HG03103 (cell line): ENCODE results near the gene POC1B.

Experiments
- ATAC-seq: cut with Tn5 transposase; IDR thresholded peaks from one replicate; pipeline ENCODE4 v1.9.1; 2021; ENCODE audit warnings: low read depth; ENCODE audit not compliant: unreplicated experiment

POC1B gene

DNA sequence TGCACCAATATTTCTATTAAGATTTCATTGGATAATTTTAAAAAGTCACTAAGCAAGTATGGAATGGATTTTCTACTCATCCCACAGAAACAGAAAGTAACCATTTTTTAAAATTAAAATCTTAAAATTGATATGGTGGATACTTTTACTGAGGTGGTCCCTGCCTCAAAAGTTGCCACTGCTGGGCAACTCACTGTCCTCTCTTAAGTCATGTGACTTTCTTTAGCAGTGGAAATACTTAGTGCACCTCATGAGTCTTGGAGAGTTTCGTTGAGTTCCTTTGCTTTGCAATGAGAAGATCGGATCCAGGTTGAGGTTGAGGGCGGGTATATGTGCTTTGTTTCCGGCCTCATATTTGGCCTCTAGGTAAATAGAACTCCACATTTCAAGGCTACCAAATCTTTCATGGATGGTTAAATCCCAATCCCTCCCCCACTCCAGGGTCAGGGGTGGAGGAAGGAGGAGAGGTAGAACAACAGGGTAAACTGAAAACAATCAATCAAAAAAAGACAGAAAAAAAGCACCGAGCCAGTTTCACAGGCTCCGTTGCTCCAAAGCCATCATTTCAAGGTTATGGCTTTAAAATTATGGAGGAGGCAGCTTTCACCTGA, 134.0 kb downstream of the POC1B start:
- ATAC-seq = no peak

GRCh38 chr12:89390802-89391673, 134.8 kb downstream of the POC1B start:
- no peak for ATAC-seq

DNA sequence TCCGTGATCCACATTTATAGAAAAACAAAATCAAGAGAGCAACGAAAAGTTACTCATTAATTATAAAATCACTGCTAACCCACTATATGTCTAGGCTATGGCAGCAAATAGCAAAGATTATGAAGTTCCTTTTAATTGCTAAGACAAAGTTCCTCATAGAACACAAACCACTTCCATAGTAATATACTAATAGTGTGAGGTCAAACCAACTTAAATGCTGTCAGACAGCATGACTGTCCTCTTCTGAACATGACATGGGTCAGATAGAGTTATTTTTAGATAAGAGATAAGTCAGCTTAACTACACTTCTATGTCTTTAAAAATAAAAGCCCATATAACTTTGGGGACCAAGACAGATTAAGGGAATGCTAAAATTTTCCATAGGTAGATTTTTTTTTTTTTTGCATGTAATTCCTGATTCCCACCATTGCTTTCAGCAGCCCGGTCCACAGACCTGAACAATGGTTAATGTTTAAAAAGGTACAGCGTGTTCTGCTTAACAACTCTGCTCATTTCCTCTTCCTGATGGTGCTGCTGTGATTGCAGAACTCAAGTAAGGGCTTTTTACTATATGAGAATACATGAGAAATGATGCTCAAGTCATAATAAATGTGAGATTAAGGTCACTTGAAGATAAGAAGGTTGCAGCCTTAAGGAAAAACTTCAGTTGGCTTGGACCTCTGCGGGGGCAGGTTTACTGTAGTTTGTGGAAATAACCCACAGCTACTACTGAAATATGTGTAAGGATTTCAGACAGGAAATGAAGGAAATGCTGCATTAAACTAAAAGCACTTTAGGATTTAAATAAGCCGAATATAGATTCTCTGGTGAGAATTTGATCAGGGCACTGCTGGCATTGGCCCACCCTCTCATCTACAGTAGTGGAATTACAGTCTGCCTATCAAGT, 135.8 kb downstream of the POC1B start:
- ATAC-seq = no peak

- ATAC-seq = no peak
These were observed 139.7 kb downstream of the POC1B start for GRCh38 chr12:89386138-89386537.

GRCh38 chr12:89384807-89385206, 141.0 kb downstream of the POC1B start:
- no peak for ATAC-seq

GRCh38 chr12:89384050-89384758, 141.6 kb downstream of the POC1B start:
- ATAC-seq = no peak

GRCh38 chr12:89383235-89384049, 142.4 kb downstream of the POC1B start:
- ATAC-seq = no peak

GRCh38 chr12:89382328-89382727, 143.5 kb downstream of the POC1B start:
- ATAC-seq = no peak

GRCh38 chr12:89379839-89380467, 145.9 kb downstream of the POC1B start:
- no peak for ATAC-seq

- ATAC-seq = no peak
These were observed 146.6 kb downstream of the POC1B start for GRCh38 chr12:89379148-89379838.

- no peak for ATAC-seq
These were observed 149.0 kb downstream of the POC1B start for GRCh38 chr12:89376844-89377243.

DNA sequence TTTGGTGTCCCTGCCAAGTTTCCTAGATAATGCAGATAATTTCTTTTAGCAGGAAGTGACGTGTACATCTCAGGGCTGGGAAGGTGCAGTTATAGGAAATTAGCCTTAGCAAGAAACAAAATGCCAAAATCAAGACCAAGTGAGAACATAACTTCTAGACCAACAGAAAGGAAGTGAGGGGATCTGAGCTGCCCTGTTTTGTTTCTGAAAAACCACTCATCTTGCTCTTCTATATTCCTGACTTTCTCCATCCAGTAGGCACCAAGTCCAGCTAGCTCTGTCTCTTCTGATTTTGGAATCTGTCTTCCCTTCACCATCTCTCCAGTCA, 149.7 kb downstream of the POC1B start:
- ATAC-seq = no peak

DNA sequence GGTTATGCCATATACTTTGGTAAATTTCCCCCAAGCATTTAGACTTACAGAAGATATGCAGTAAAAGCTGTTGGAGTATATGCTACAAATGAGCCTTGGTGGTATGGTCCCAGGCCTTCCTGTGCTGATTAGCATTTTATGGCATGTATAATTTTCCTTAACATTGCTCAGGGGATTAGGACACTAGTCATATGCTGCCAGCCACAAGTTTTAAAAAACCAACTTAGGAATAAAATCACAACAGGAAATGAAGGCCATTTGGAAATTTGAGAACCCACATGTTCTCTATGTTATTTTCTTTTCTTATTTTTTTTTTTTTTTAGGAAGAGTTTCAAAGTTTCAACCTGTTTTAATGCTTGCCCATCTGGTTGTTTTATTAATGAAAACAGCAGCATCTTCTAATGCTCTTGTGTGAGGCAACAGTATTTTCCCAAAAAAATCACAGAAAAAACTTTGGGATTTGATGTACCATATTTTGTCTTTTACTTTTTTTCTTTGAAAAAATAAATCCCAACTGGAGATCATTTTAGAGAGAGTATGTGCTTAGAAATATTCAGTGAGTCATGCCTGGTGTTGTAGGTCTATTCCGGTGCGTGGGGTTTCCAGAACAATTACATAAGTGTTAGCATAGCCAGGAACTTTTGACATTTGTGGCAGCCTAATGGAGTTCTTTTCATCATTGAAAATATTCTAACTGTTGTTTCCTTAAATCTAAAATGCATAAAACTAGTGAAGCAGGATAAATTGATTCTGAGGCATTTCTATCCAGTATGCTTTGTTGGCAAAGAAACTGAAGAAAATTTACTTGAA, 151.9 kb downstream of the POC1B start:
- ATAC-seq = no peak

DNA sequence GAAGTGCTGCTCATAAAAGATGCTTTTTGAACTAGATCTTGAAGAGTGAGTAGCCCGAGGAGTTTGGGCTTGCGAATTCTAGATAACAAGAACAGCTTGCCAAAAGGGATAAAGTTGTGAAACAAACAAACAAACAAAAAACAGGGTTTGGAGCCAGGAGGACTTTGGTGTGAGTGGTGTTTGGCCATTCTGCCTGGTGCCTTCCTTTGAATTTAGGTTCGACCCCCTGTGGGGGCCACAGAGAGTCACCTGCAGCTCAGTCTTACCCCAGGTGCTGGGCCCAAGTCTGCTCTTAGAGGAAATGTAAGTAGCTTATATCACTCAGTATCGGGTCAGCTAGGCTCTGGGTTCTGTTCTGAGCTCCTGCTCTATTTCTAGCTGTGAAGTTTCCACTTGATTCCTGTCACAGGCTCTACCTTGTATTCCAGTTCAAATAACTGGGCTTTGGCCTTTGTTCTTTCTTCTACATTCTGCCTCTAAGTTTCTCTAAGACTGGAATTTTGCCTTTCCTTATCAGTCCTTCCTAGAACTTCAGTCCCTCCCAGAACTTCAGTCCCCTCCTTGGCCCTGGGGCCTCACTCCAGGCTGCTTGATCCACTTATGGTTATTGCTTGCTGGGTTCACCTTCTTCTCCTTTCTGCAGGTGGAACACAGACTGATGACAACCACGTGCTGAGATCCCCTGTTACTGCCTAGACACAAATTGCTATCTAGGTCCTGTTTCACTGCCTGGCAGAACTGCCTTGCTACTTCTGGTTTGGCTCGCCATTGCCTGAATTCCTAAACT, 153.1 kb downstream of the POC1B start:
- ATAC-seq = no peak

GRCh38 chr12:89370850-89371249, 155.0 kb downstream of the POC1B start:
- ATAC-seq = no peak

- no peak for ATAC-seq
These were observed 155.4 kb downstream of the POC1B start for GRCh38 chr12:89370421-89370831.
